GM21423 (cell line): Measurements from ENCODE around the gene ADAMTS6.

Experiments used
- ATAC-seq: cut with Tn5 transposase; IDR thresholded peaks from one replicate; pipeline ENCODE4 v1.9.1; 2021; ENCODE audit warnings: mild to moderate bottlenecking, moderate library complexity; ENCODE audit not compliant: unreplicated experiment

ADAMTS6 gene

GRCh38 chr5:65111961-65112658 lies 369.6 kb downstream of the ADAMTS6 start:
- no peak for ATAC-seq

GRCh38 chr5:65108786-65109743 lies 372.7 kb downstream of the ADAMTS6 start:
- ATAC-seq = no peak

- peak; percentile 45 for ATAC-seq
Observed at GRCh38 chr5:65105301-65105700, 376.4 kb downstream of the ADAMTS6 start.

- ATAC-seq = no peak
Observed at GRCh38 chr5:65104831-65105230, 376.9 kb downstream of the ADAMTS6 start.

GRCh38 chr5:65103756-65104440 lies 377.8 kb downstream of the ADAMTS6 start:
- no peak for ATAC-seq

GRCh38 chr5:65102976-65103711 lies 378.6 kb downstream of the ADAMTS6 start:
- ATAC-seq = peak; percentile 60

GRCh38 chr5:65102371-65102975 lies 379.2 kb downstream of the ADAMTS6 start:
- ATAC-seq = peak; percentile 2

- no peak for ATAC-seq
Observed at GRCh38 chr5:65101632-65102100, 380.1 kb downstream of the ADAMTS6 start.

GRCh38 chr5:65100911-65101631 lies 380.6 kb downstream of the ADAMTS6 start:
- no peak for ATAC-seq
